HG02571 (cell line): Measurements from ENCODE around the gene TCP11.

Source experiments
- ATAC-seq: cut with Tn5 transposase; IDR thresholded peaks from one replicate; pipeline ENCODE4 v1.9.1; 2021; ENCODE audit warnings: mild to moderate bottlenecking, moderate library complexity; ENCODE audit not compliant: unreplicated experiment

TCP11 gene

GRCh38 chr6:35173427-35174087 is 32.4 kb upstream of the TCP11 start:
- ATAC-seq, result no peak

GRCh38 chr6:35173044-35173426 is 31.9 kb upstream of the TCP11 start:
- ATAC-seq, result no peak

- no peak for ATAC-seq
Observed at GRCh38 chr6:35170891-35171290, 29.8 kb upstream of the TCP11 start.

GRCh38 chr6:35170166-35170565 is 29.0 kb upstream of the TCP11 start:
- no peak for ATAC-seq

- no peak for ATAC-seq
Observed at GRCh38 chr6:35168461-35168861, 27.3 kb upstream of the TCP11 start.

- no peak for ATAC-seq
Observed at GRCh38 chr6:35167505-35167904, 26.4 kb upstream of the TCP11 start.

- no peak for ATAC-seq
Observed at GRCh38 chr6:35166520-35166919, 25.4 kb upstream of the TCP11 start.

- ATAC-seq, result no peak
Observed at GRCh38 chr6:35166116-35166515, 25.0 kb upstream of the TCP11 start.

- no peak for ATAC-seq
Observed at GRCh38 chr6:35165630-35166071, 24.5 kb upstream of the TCP11 start.

- no peak for ATAC-seq
Observed at GRCh38 chr6:35164868-35165267, 23.7 kb upstream of the TCP11 start.

- no peak for ATAC-seq
Observed at GRCh38 chr6:35164277-35164676, 23.1 kb upstream of the TCP11 start.

GRCh38 chr6:35163836-35164235 is 22.7 kb upstream of the TCP11 start:
- ATAC-seq, result no peak

GRCh38 chr6:35161776-35162607 is 20.9 kb upstream of the TCP11 start:
- no peak for ATAC-seq

GRCh38 chr6:35161266-35161665 is 20.1 kb upstream of the TCP11 start:
- no peak for ATAC-seq

- ATAC-seq, result no peak
Observed at GRCh38 chr6:35160642-35161041, 19.5 kb upstream of the TCP11 start.

GRCh38 chr6:35158520-35158919 is 17.4 kb upstream of the TCP11 start:
- no peak for ATAC-seq

GRCh38 chr6:35154947-35155346 is 13.8 kb upstream of the TCP11 start:
- no peak for ATAC-seq

- no peak for ATAC-seq
Observed at GRCh38 chr6:35154262-35154661, 13.1 kb upstream of the TCP11 start.

GRCh38 chr6:35152067-35152707 is 11.0 kb upstream of the TCP11 start:
- no peak for ATAC-seq

- no peak for ATAC-seq
Observed at GRCh38 chr6:35151466-35151865, 10.3 kb upstream of the TCP11 start.

GRCh38 chr6:35149891-35150566 is 8.9 kb upstream of the TCP11 start:
- ATAC-seq, result no peak
